Psoas muscle (tissue), 8 donors: ENCODE measurements around the gene SGSM1. TPM values are rescaled to one million over a fixed set of nuclear protein-coding genes. Genes with fewer than 3 reads are reported as not detected.

ENCODE experiments used
- ATAC-seq, 4 donors: fragments of 200-7000 bp; cut with Tn5 transposase; one replicate each; pipeline ENCODE4 v1.9.1; 2020; ENCODE audit warnings: moderate library complexity in 3 of 4, mild to moderate bottlenecking in 2 of 4
- DNase-seq, 2 donors: peaks; one replicate each; pipeline ENCODE4 v3.0.0-alpha.2; 2020
- H3K27ac ChIP-seq: fragments of 200-600 bp; one replicate; pipeline ENCODE4 v1.8.0; 2022
- H3K27me3 ChIP-seq, 3 donors: fragments of 200-600 bp in 1 of 3; one replicate each; pipeline versions ENCODE4 v1.6.1 to v1.8.0; 2013 to 2022; ENCODE audit warnings: low read length in 2 of 3, mild to moderate bottlenecking in 2 of 3, moderate library complexity in 1 of 3; ENCODE audit not compliant: insufficient read depth in 3 of 3
- H3K36me3 ChIP-seq, 2 donors: fragments of 200-600 bp in 1 of 2; one replicate each; pipeline versions ENCODE4 v1.6.1 to v1.8.0; 2013 to 2022; ENCODE audit warnings: low read depth in 1 of 2, mild to moderate bottlenecking in 1 of 2, moderate library complexity in 1 of 2; ENCODE audit not compliant: insufficient read depth in 1 of 2
- H3K4me1 ChIP-seq: fragments of 200-600 bp; one replicate; pipeline ENCODE4 v1.8.0; 2022
- H3K4me3 ChIP-seq: fragments of 200-600 bp; one replicate; pipeline ENCODE4 v1.8.0; 2022; ENCODE audit warnings: mild to moderate bottlenecking
- H3K9me3 ChIP-seq: fragments of 200-600 bp; one replicate; pipeline ENCODE4 v1.8.0; 2022
- WGBS, 3 donors: extraction: QIAGEN DNeasy Blood & Tissue Kit; methylation state at CpG; one replicate each; pipeline versions ENCODE4 v1.1.6 to v1.1.7; 2013; 5-methylcytosine and 5-hydroxymethylcytosine counted together
- intact Hi-C, 2 donors: fragments of 100-400 bp; cut with DNase I; formaldehyde crosslinking; loops; one replicate each; pipeline versions ENCODE4 v1.11.0 to v1.14.2; 2022
- polyA plus RNA-seq, 3 donors: library from polyadenylated mRNA; stranded (reverse); fragments of 200-250 nt; gene quantifications; one replicate each; pipeline ENCODE4 v1.2.3, GENCODE V29; 2013
- total RNA-seq, 4 donors: library from RNA; stranded (reverse); fragmentation: NEBNext Ultra II Directional in 2 of 4; extraction: Animal tissue kit (Norgen Biotek cat#: 25700) in 2 of 4; gene quantifications; one replicate each; pipeline versions ENCODE4 v1.2.1 to v1.2.4, GENCODE V29; 2021 to 2023
- TF ChIP-seq, protein P1 (sequence below): fragments of 200-600 bp; IDR thresholded peaks from one replicate; pipeline ENCODE4 v1.8.0; 2022; ENCODE audit warnings: antibody characterized with exemption
- donor health status: healthy with polysubstance abuse.
- donor health status: DM: no; HTN: no; CAD: no; lungs with moderate emphysema.
- donor health status: Bipolar disorder and iron deficiency.
- donor health status: healthy.
- donor health status: DM: yes; HTN: yes; CAD: no.
- donor health status: DM: no; HTN: no; CAD: no.
- donor health status: DM: no; HTN: no; CAD: no.
- donor health status: DM: yes; HTN: yes; CAD: no.

The SGSM1 gene
- total and polyA plus RNA-seq, 7 donors: 0.03 to 0.98 (median 0.32) TPM

GRCh38 chr22:24812950-24813775 is 7.2 kb downstream of the SGSM1 start:
- Histone ChIP-seq H3K4me3 (no peak overlapping the region), H3K4me1 (no peaks in the 10 kb centered on the region), H3K27ac (no peak overlapping the region), H3K36me3 (no peaks in the 10 kb centered on the region), H3K27me3 (no peaks in the 10 kb centered on the region), H3K9me3 (no peaks in the 10 kb centered on the region)
- intact Hi-C loops: no loop called here
- ATAC-seq (no peak), DNase-seq (no peak)
- 67 to 71% (median 69%) methylated on average over 13 of the region's 13 CpGs for WGBS, 3 donors
- TF ChIP-seq, protein P1, sequence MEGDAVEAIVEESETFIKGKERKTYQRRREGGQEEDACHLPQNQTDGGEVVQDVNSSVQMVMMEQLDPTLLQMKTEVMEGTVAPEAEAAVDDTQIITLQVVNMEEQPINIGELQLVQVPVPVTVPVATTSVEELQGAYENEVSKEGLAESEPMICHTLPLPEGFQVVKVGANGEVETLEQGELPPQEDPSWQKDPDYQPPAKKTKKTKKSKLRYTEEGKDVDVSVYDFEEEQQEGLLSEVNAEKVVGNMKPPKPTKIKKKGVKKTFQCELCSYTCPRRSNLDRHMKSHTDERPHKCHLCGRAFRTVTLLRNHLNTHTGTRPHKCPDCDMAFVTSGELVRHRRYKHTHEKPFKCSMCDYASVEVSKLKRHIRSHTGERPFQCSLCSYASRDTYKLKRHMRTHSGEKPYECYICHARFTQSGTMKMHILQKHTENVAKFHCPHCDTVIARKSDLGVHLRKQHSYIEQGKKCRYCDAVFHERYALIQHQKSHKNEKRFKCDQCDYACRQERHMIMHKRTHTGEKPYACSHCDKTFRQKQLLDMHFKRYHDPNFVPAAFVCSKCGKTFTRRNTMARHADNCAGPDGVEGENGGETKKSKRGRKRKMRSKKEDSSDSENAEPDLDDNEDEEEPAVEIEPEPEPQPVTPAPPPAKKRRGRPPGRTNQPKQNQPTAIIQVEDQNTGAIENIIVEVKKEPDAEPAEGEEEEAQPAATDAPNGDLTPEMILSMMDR: no peak

GRCh38 chr22:24813861-24814770 is 8.1 kb downstream of the SGSM1 start:
- ATAC-seq (no peak), DNase-seq (no peak)
- intact Hi-C loops: no loop called here
- no peak overlapping the region for H3K27ac ChIP-seq
- TF ChIP-seq, protein P1: no peak
- H3K36me3 ChIP-seq: no peaks in the 10 kb centered on the region
- no peaks in the 10 kb centered on the region for H3K4me1 ChIP-seq
- H3K4me3 ChIP-seq: no peak overlapping the region
- no peaks in the 10 kb centered on the region for H3K27me3 ChIP-seq
- WGBS, 3 donors: 74 to 84% (median 81%) methylated on average over 9 of the region's 9 CpGs
- H3K9me3 ChIP-seq: no peaks in the 10 kb centered on the region

DNA sequence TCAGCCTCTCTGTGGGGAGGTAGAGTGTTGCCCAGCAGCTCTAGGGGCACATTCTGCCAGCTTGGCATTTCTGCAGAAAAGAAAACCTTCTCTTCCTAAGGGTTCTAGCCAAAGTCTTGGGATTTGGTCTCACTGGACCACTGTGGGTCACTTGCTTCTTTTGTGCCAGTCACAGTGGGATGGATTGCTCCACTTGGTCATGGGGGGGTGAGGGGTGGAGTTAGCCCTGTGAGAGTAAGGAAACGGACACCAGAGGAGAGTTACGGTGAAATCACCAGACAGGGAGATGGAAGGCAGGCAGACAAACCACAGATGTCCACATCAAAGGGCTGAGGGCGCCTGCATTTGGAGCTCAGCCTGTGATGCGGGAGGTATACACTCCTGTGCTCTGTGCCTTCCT is 10.8 kb downstream of the SGSM1 start:
- 31 to 48% (median 36%) methylated on average over 4 of the region's 4 CpGs for WGBS, 3 donors
- DNase-seq (no peak), ATAC-seq (no peak)
- H3K27me3 ChIP-seq: peaks cover 0 to 1% (median 0%) of the 10 kb centered on the region in 3 donors
- no peaks in the 10 kb centered on the region for H3K4me1 ChIP-seq
- H3K9me3 ChIP-seq: no peaks in the 10 kb centered on the region
- no peak overlapping the region for H3K27ac ChIP-seq
- no peak overlapping the region for H3K4me3 ChIP-seq
- intact Hi-C loops: no loop called here
- no peaks in the 10 kb centered on the region for H3K36me3 ChIP-seq
- TF ChIP-seq, protein P1: no peak

DNA sequence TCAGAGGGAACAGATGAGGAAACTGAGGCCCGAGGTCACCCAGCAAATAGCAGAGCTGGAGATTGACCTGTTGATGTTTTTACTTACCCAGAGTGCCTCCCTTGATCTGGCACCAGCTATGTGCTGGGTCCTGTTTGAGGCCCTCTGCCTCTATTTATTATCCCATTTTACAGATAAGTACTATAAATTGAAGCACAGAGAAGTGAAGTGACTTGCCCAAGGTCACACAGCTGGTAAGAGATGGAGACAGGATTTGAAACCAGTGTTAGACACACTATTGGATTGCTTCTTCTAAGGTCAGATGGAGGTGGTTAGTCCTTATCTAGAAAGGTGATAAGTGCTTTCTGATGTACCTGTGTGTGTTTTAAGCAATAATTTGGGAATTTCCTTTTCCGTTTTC is 13.5 kb downstream of the SGSM1 start:
- WGBS, 3 donors: 36 to 59% (median 36%) methylated on average over 2 of the region's 2 CpGs
- H3K4me1 ChIP-seq: no peaks in the 10 kb centered on the region

More for the DNA sequence above, 13.5 kb downstream of the SGSM1 start:
- Histone ChIP-seq H3K9me3 (no peaks in the 10 kb centered on the region), H3K36me3 (no peaks in the 10 kb centered on the region), H3K27me3 (peaks cover 0 to 1% (median 0%) of the 10 kb centered on the region in 3 donors), H3K27ac (no peak overlapping the region), H3K4me3 (no peak overlapping the region)
- intact Hi-C loops: no loop called here
- TF ChIP-seq, protein P1: no peak
- ATAC-seq (no peak), DNase-seq (no peak)
